IMR-90 (cell line): ENCODE results near the gene ALG6. TPM values are rescaled to one million over a fixed set of nuclear protein-coding genes. Genes with fewer than 3 reads are reported as not detected.
"Not testable (repeated sequence)": the region's sequence is repeated elsewhere in the genome, so short reads cannot be mapped to it uniquely, and the experiment has no call there.

Experiments used
- ATAC-seq: fragments of 200-7000 bp; cut with Tn5 transposase; 2 replicates; pipeline ENCODE4 v1.9.1; 2020; ENCODE audit warnings: low read depth, mild to moderate bottlenecking, moderate library complexity
- BruUV-seq: library from RNA; stranded (reverse); fragments of 400-500 nt; replicated peaks from 2 replicates; lab custom pipeline; 2021; lab: Mats Ljungman, UMichigan
- CTCF ChIA-PET: fragments of 300-600 bp; formaldehyde crosslinking; extraction: SDS; loops from one replicate; lab custom pipeline; 2021; ENCODE audit warnings: antibody characterized with exemption; lab: Yijun Ruan, JAX
- POLR2A ChIA-PET: fragments of 300-600 bp; sonication (Branson Sonifier 250); formaldehyde crosslinking; loops from one replicate; lab custom pipeline; 2022; ENCODE audit warnings: antibody characterized with exemption; ENCODE audit not compliant: unreplicated experiment; lab: Charles Lee
- DNase-seq: peaks from one replicate; pipeline ENCODE4 v3.0.0; 2013
- H2AFZ ChIP-seq: replicated peaks from 2 replicates; pipeline ENCODE3; 2013; ENCODE audit warnings: low read length, mild to moderate bottlenecking; ENCODE audit not compliant: poor library complexity
- H2AK5ac ChIP-seq: 2 replicates; pipeline ENCODE4 v1.6.1; 2013; ENCODE audit warnings: low read depth, low read length, inconsistent platforms
- H2AK9ac ChIP-seq: replicated peaks from 2 replicates; pipeline ENCODE3; 2013; ENCODE audit warnings: mild to moderate bottlenecking, low read depth, low read length, moderate library complexity; ENCODE audit not compliant: poor library complexity
- H2BK120ac ChIP-seq: 2 replicates; pipeline ENCODE4 v1.6.1; 2013; ENCODE audit warnings: low read depth, low read length, inconsistent platforms
- H2BK15ac ChIP-seq: 3 replicates; pipeline ENCODE4 v1.6.1; 2013; ENCODE audit warnings: low read depth, low read length, inconsistent platforms
- H2BK20ac ChIP-seq: 2 replicates; pipeline ENCODE4 v1.6.1; 2013; ENCODE audit warnings: low read depth, mild to moderate bottlenecking, inconsistent platforms, low read length, moderate library complexity
- H2BK5ac ChIP-seq: 2 replicates; pipeline ENCODE4 v1.6.1; 2013; ENCODE audit warnings: mild to moderate bottlenecking, low read depth, low read length, inconsistent platforms; ENCODE audit not compliant: poor library complexity, severe bottlenecking
- H3K14ac ChIP-seq: replicated peaks from 2 replicates; pipeline ENCODE4 v1.6.1; 2013; ENCODE audit warnings: low read depth, low read length, inconsistent platforms
- H3K18ac ChIP-seq: 2 replicates; pipeline ENCODE4 v1.6.1; 2013; ENCODE audit warnings: low read depth, low read length, control low read depth
- H3K23ac ChIP-seq: 2 replicates; pipeline ENCODE4 v1.6.1; 2013; ENCODE audit warnings: low read depth, low read length, inconsistent platforms
- H3K27ac ChIP-seq: 2 replicates; pipeline ENCODE4 v1.5.1; 2013; ENCODE audit warnings: mild to moderate bottlenecking, control low read depth, low read length; ENCODE audit not compliant: insufficient read depth
- H3K27me3 ChIP-seq: 2 replicates; pipeline ENCODE4 v1.6.1; 2013; ENCODE audit warnings: low read length; ENCODE audit not compliant: control insufficient read depth, insufficient read depth
- H3K36me3 ChIP-seq: 2 replicates; pipeline ENCODE4 v1.6.1; 2013; ENCODE audit warnings: low read length, mixed read lengths; ENCODE audit not compliant: control insufficient read depth, insufficient read depth
- H3K4ac ChIP-seq: 2 replicates; pipeline ENCODE4 v1.6.1; 2013; ENCODE audit warnings: low read depth, low read length, inconsistent platforms
- H3K4me1 ChIP-seq: 2 replicates; pipeline ENCODE4 v1.6.1; 2013; ENCODE audit warnings: low read length, mixed read lengths; ENCODE audit not compliant: control insufficient read depth, insufficient read depth
- H3K4me2 ChIP-seq: 2 replicates; pipeline ENCODE4 v1.6.1; 2013; ENCODE audit warnings: low read depth, mild to moderate bottlenecking, control low read depth, low read length, moderate library complexity
- H3K4me3 ChIP-seq: 2 replicates; pipeline ENCODE4 v1.5.1; 2013; ENCODE audit warnings: low read depth, mild to moderate bottlenecking, control low read depth, low read length, moderate library complexity; ENCODE audit not compliant: insufficient read depth
- H3K56ac ChIP-seq: 2 replicates; pipeline ENCODE4 v1.6.1; 2013; ENCODE audit warnings: low read length, inconsistent platforms; ENCODE audit not compliant: insufficient read depth; ENCODE audit errors: extremely low read depth
- H3K79me1 ChIP-seq, 2 experiments: 2 replicates each; pipeline ENCODE4 v1.6.1; 2013; ENCODE audit warnings: low read length in 2 of 2, inconsistent platforms in 1 of 2, low read depth in 1 of 2
- H3K9ac ChIP-seq: 2 replicates; pipeline ENCODE4 v1.6.1; 2013; ENCODE audit warnings: low read depth, low read length, control low read depth
- H3K9me1 ChIP-seq: 2 replicates; pipeline ENCODE4 v1.6.1; 2013; ENCODE audit warnings: low read length, inconsistent platforms; ENCODE audit not compliant: insufficient read depth
- H3K9me3 ChIP-seq: 2 replicates; pipeline ENCODE4 v1.6.1; 2013; ENCODE audit warnings: low read length; ENCODE audit not compliant: control insufficient read depth, insufficient read depth
- H4K20me1 ChIP-seq: 2 replicates; pipeline ENCODE4 v1.6.1; 2013; ENCODE audit warnings: low read length, inconsistent platforms; ENCODE audit not compliant: insufficient read depth
- H4K5ac ChIP-seq: 2 replicates; pipeline ENCODE4 v1.6.1; 2013; ENCODE audit warnings: mild to moderate bottlenecking, low read depth, low read length, control low read depth
- H4K8ac ChIP-seq, 2 experiments: 2 replicates each; pipeline ENCODE4 v1.6.1; 2013; ENCODE audit warnings: low read depth in 2 of 2, low read length in 2 of 2, control low read depth in 1 of 2, inconsistent platforms in 1 of 2
- H4K91ac ChIP-seq: 2 replicates; pipeline ENCODE4 v1.6.1; 2013; ENCODE audit warnings: low read depth, low read length, inconsistent platforms; ENCODE audit not compliant: insufficient read depth
- BHLHE40 ChIP-seq: fragments of 150-350 bp; IDR thresholded peaks from 2 replicates; pipeline ENCODE4 v1.6.1; 2016; ENCODE audit warnings: mild to moderate bottlenecking, low read depth, low read length
- CHD1 ChIP-seq: IDR thresholded peaks from 2 replicates; pipeline ENCODE4 v1.6.1; 2012; ENCODE audit warnings: low read depth, low read length, improper control_type of control experiment
- ELK1 ChIP-seq: fragments of 150-350 bp; IDR thresholded peaks from 2 replicates; pipeline ENCODE4 v1.6.1; 2016; ENCODE audit warnings: low read depth, mild to moderate bottlenecking, low read length, moderate library complexity, borderline replicate concordance
- FOS ChIP-seq: fragments of 150-350 bp; IDR thresholded peaks from 2 replicates; pipeline ENCODE4 v1.6.1; 2016; ENCODE audit warnings: low read depth, low read length
- MAZ ChIP-seq: IDR thresholded peaks from 2 replicates; pipeline ENCODE4 v1.6.1; 2012; ENCODE audit warnings: low read depth, mild to moderate bottlenecking, low read length, improper control_type of control experiment, moderate library complexity, borderline replicate concordance
- MXI1 ChIP-seq: IDR thresholded peaks from 2 replicates; pipeline ENCODE4 v1.6.1; 2012; ENCODE audit warnings: low read depth, mild to moderate bottlenecking, low read length, moderate library complexity, borderline replicate concordance
- POLR2A ChIP-seq: IDR thresholded peaks from 2 replicates; pipeline ENCODE4 v1.6.1; 2012; ENCODE audit warnings: mild to moderate bottlenecking, low read depth, low read length
- RAD21 ChIP-seq: IDR thresholded peaks from 2 replicates; pipeline ENCODE4 v1.6.1; 2012; ENCODE audit warnings: low read length, improper control_type of control experiment
- RCOR1 ChIP-seq: IDR thresholded peaks from 2 replicates; pipeline ENCODE4 v1.6.1; 2012; ENCODE audit warnings: mild to moderate bottlenecking, low read length, improper control_type of control experiment; ENCODE audit not compliant: insufficient replicate concordance
- RFX5 ChIP-seq: IDR thresholded peaks from 2 replicates; pipeline ENCODE4 v1.8.0; 2012; ENCODE audit warnings: low read depth, mild to moderate bottlenecking, low read length, moderate library complexity
- WGBS, 2 experiments: methylation state at CpG; one replicate each; pipeline versions ENCODE4 v1.1.5 to v1.1.7; 2013; ENCODE audit warnings: missing lambda C conversion rate in 2 of 2; ENCODE audit not compliant: insufficient read length in 1 of 2; ENCODE audit errors: extremely low coverage in 2 of 2; 5-methylcytosine and 5-hydroxymethylcytosine counted together
- dilution Hi-C: fragments of 300-500 bp; cut with HindIII; formaldehyde crosslinking; loops from one replicate; pipeline ENCODE4 v1.14.3; 2018; ENCODE audit warnings: low sequenced_read_pairs; ENCODE audit not compliant: unreplicated experiment
- in situ Hi-C: fragments of 300-500 bp; cut with MboI; formaldehyde crosslinking; loops from 3 replicates; pipeline ENCODE4 v1.14.3; 2019; ENCODE audit warnings: low sequenced_read_pairs, inconsistent platforms, mixed read lengths
- intact Hi-C: fragments of 100-400 bp; cut with micrococcal nuclease; formaldehyde crosslinking; loops from 2 replicates; pipeline ENCODE4 v1.10.0; 2022
- polyA plus RNA-seq, 3 experiments: library from polyadenylated mRNA; depleted of rRNA; stranded (reverse); fragments of >200 nt; gene quantifications; 2 replicates each; pipeline ENCODE4 v1.2.3, GENCODE V29; 2012; ENCODE audit warnings: low replicate concordance in 1 of 3
- total RNA-seq: library from RNA; depleted of rRNA; stranded (reverse); fragments of >200 nt; gene quantifications from 2 replicates; pipeline ENCODE4 v1.2.3, GENCODE V29; 2012

The ALG6 gene
- total and polyA plus RNA-seq, 2 of the 4 experiments (the other 2 are of a cell fraction) = 4.8 to 6.5 TPM

GRCh38 chr1:63418101-63418500, 50.7 kb downstream of the ALG6 start:
- Histone ChIP-seq H2BK15ac (no peak overlapping the region), H2BK20ac (no peak overlapping the region), H3K27ac (no peak overlapping the region), H3K9ac (no peak overlapping the region), H4K91ac (no peak overlapping the region), H2BK120ac (no peak overlapping the region), H2AK5ac (no peak overlapping the region), H3K36me3 (0 out of 2 replicates have a peak, but pooled peaks cover 3% of the 10 kb centered on the region), H3K18ac (no peak overlapping the region), H4K8ac (no peak overlapping the region), H3K23ac (no peak overlapping the region), H3K79me1 (no peaks in the 10 kb centered on the region), H3K4me2 (no peak overlapping the region), H3K9me3 (no peaks in the 10 kb centered on the region), H2BK5ac (no peak overlapping the region), H4K20me1 (no peaks in the 10 kb centered on the region), H2AFZ (no peak overlapping the region), H3K27me3 (no peaks in the 10 kb centered on the region), H3K14ac (no peak overlapping the region), H3K4ac (no peak overlapping the region), H4K5ac (no peak overlapping the region), H3K4me1 (no peaks in the 10 kb centered on the region), H3K9me1 (no peaks in the 10 kb centered on the region), H2AK9ac (no peak overlapping the region), H3K56ac (no peak overlapping the region), H3K4me3 (no peak overlapping the region)
- ChIA-PET CTCF (no interaction called here), POLR2A (no interaction called here)
- TF ChIP-seq MAZ (no peak), RFX5 (no peak), RAD21 (no peak), FOS (no peak), MXI1 (no peak), BHLHE40 (no peak), RCOR1 (no peak), CHD1 (no peak), ELK1 (no peak), POLR2A (no peak)
- DNase-seq (no peak), ATAC-seq (no peak)
- no TSS peak for BruUV-seq
- intact Hi-C loops (no loop called here), in situ Hi-C loops (no loop called here), dilution Hi-C loops (no loop called here)

- H4K20me1 ChIP-seq, DNase-seq, H3K14ac ChIP-seq, H3K23ac ChIP-seq, in situ Hi-C loops, POLR2A ChIA-PET, H3K27me3 ChIP-seq, H2BK5ac ChIP-seq, H3K9ac ChIP-seq, H2AFZ ChIP-seq, H3K18ac ChIP-seq, H3K4me2 ChIP-seq, ATAC-seq, H3K79me1 ChIP-seq, H3K56ac ChIP-seq, CTCF ChIA-PET, H3K4ac ChIP-seq, dilution Hi-C loops, H3K4me1 ChIP-seq, H2BK15ac ChIP-seq, H3K27ac ChIP-seq, H3K9me3 ChIP-seq, H2AK9ac ChIP-seq, H3K4me3 ChIP-seq, intact Hi-C loops, H4K91ac ChIP-seq, H2BK20ac ChIP-seq, H2AK5ac ChIP-seq, H4K8ac ChIP-seq, H2BK120ac ChIP-seq, BruUV-seq, H4K5ac ChIP-seq, H3K9me1 ChIP-seq, H3K36me3 ChIP-seq: not testable (repeated sequence)
- WGBS, 2 experiments = no CpG with 5 or more reads among the region's 1 CpG
Observed at GRCh38 chr1:63420746-63421145, 53.3 kb downstream of the ALG6 start.
